Uterus (tissue), 2 donors: ENCODE data around the gene USP17L5.
"Not testable (repeated sequence)": the region's sequence is repeated elsewhere in the genome, so short reads cannot be mapped to it uniquely, and the experiment has no call there.

ENCODE experiments used
- CTCF ChIP-seq, 4 experiments: fragments of 200-600 bp in 2 of 4; fragments of 450-650 bp in 2 of 4; sonication (generic) in 2 of 4; IDR thresholded peaks; one replicate each; pipeline ENCODE4 v1.5.1; 2016 to 2019; ENCODE audit warnings: antibody characterized with exemption in 4 of 4, mild to moderate bottlenecking in 2 of 4, moderate library complexity in 1 of 4
- POLR2A ChIP-seq, 2 donors: fragments of 450-650 bp; IDR thresholded peaks; one replicate each; pipeline ENCODE4 v1.6.1; 2016; ENCODE audit warnings: antibody characterized with exemption in 2 of 2, mild to moderate bottlenecking in 1 of 2, moderate library complexity in 1 of 2

- TF ChIP-seq POLR2A, CTCF (IDR thresholded peaks at IDR 0.05): not testable (repeated sequence)
Observed at GRCh38 chr4:9329611-9330010, 9.6 kb upstream of the USP17L5 start, which contains the start of gene USP17L25.
